Parathyroid adenoma (tissue), 2 donors: ENCODE results near the gene KIF5A.
A peak's percentile ranks its signal among the peaks of the same experiment; 100 is the strongest.

Experiments used
- H2AFZ ChIP-seq: fragments of 300-600 bp; sonication (generic); one replicate; pipeline ENCODE4 v1.7.0; 2017; ENCODE audit warnings: antibody characterized with exemption, mild to moderate bottlenecking
- H3K27ac ChIP-seq: fragments of 300-600 bp; sonication (generic); one replicate; pipeline ENCODE4 v1.7.0; 2017
- H3K27me3 ChIP-seq: fragments of 300-600 bp; sonication (generic); one replicate; pipeline ENCODE4 v1.7.0; 2017; ENCODE audit warnings: low read length; ENCODE audit not compliant: control insufficient read depth, insufficient read depth
- H3K36me3 ChIP-seq: fragments of 300-600 bp; sonication (generic); one replicate; pipeline ENCODE4 v1.7.0; 2017; ENCODE audit warnings: low read length; ENCODE audit not compliant: control insufficient read depth, insufficient read depth
- H3K4me1 ChIP-seq: fragments of 300-600 bp; sonication (generic); one replicate; pipeline ENCODE4 v1.7.0; 2017; ENCODE audit warnings: control low read depth
- H3K4me2 ChIP-seq: fragments of 300-600 bp; sonication (generic); one replicate; pipeline ENCODE4 v1.7.0; 2017; ENCODE audit warnings: low read length
- H3K4me3 ChIP-seq: fragments of 300-600 bp; sonication (generic); one replicate; pipeline ENCODE4 v1.7.0; 2017; ENCODE audit warnings: low read depth, low read length
- H3K79me2 ChIP-seq: fragments of 300-600 bp; sonication (generic); one replicate; pipeline ENCODE4 v1.7.0; 2017; ENCODE audit warnings: control low read depth
- H3K9ac ChIP-seq: fragments of 300-600 bp; sonication (generic); one replicate; pipeline ENCODE4 v1.7.0; 2017; ENCODE audit warnings: mild to moderate bottlenecking
- H3K9me3 ChIP-seq: fragments of 300-600 bp; sonication (generic); one replicate; pipeline ENCODE4 v1.7.0; 2017; ENCODE audit warnings: low read length; ENCODE audit not compliant: control insufficient read depth
- TF ChIP-seq, protein P1 (sequence below): fragments of 300-600 bp; sonication (generic); IDR thresholded peaks from one replicate; pipeline ENCODE4 v1.7.0; 2017; ENCODE audit warnings: antibody characterized with exemption, mild to moderate bottlenecking
- donor health status: primary hyperparathyroidism.

The KIF5A gene

DNA sequence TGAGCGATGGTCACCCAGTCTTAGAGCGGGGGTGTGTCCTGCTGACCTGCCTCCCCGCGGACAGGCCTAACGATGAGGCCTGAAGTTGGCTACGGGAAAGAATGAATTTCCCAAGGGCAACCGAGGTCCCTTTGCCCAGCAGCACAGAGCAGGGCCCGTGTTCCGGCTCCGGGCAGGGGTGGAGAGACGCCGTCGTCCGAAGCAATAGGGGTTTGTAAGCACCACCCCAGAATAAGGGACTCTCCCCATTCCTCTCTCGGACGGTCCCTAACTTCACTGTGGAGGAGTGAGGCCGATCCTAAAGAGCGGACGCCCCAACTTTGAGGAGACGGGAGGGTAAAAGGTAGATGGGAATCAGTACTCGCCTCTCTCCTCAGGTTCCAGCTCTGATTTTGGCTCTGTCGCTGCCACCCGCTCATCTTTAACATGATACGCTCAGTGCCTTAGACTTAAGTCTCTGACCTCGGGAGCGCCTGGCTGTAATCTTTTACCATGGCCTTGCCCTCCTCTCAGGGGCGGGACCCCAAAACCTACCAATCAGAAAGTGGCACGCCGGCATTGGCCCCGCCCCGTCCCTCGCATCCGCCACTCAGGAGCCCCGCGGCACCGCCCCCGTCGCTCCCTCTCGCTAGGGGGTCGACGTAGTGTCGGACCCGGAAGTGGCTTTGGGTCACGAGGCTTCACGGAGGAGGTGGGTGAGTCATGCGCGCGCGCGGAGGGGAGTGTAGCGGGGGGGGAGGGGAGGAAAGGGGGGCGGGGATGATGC, 29.6 kb upstream of the KIF5A start, which contains the start of gene DDIT3:
Gene DDIT3 (minus strand): TSS at position 462 of the 766 bp plus-strand sequence. CDS start 3,108 bp downstream, outside the sequence.
- Histone ChIP-seq H3K27me3 (no peaks in the 10 kb centered on the region), H3K27ac (peak within 1 kb of the TSS; percentile 99), H3K36me3 (no peaks in the 10 kb centered on the region), H3K4me3 (peak within 1 kb of the TSS; percentile 93), H3K9me3 (no peaks in the 10 kb centered on the region), H3K79me2 (peaks cover 23% of the 10 kb centered on the region), H3K4me2 (peak within 1 kb of the TSS; percentile 81), H3K9ac (peak within 1 kb of the TSS; percentile 98), H3K4me1 (peaks cover 39% of the 10 kb centered on the region), H2AFZ (peak within 1 kb of the TSS; percentile 91)
- TF ChIP-seq, protein P1, sequence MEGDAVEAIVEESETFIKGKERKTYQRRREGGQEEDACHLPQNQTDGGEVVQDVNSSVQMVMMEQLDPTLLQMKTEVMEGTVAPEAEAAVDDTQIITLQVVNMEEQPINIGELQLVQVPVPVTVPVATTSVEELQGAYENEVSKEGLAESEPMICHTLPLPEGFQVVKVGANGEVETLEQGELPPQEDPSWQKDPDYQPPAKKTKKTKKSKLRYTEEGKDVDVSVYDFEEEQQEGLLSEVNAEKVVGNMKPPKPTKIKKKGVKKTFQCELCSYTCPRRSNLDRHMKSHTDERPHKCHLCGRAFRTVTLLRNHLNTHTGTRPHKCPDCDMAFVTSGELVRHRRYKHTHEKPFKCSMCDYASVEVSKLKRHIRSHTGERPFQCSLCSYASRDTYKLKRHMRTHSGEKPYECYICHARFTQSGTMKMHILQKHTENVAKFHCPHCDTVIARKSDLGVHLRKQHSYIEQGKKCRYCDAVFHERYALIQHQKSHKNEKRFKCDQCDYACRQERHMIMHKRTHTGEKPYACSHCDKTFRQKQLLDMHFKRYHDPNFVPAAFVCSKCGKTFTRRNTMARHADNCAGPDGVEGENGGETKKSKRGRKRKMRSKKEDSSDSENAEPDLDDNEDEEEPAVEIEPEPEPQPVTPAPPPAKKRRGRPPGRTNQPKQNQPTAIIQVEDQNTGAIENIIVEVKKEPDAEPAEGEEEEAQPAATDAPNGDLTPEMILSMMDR: no peak

DNA sequence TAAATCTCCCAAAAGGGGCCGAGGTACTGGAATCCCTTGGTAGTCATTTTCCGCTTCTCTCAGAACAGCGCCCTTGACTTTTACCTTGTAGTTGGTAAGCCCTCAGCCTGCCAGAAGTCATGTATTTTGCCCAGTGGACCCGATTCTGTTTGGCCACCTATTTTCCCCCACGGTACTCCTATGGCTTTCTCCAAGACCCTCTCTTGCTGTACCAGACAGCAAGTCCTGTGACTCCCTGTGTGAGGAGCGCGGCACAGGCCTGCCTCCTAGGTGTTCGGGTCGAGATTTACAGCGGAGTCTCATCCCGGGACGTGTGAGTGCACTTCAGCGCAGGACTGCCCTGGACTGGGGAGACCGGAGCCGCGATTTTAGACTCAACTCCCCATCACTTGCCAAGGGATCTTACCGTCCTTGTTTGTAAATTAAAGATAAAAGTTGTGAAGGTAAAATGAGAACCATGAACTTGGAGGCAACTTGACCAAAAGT, 28.3 kb upstream of the KIF5A start:
- no peak overlapping the region for H3K9ac ChIP-seq
- peak overlapping the region; percentile 91 for H2AFZ ChIP-seq
- peaks cover 23% of the 10 kb centered on the region for H3K79me2 ChIP-seq
- H3K27ac ChIP-seq: peak overlapping the region; percentile 99
- H3K36me3 ChIP-seq: no peaks in the 10 kb centered on the region
- H3K4me1 ChIP-seq: peaks cover 39% of the 10 kb centered on the region
- peak overlapping the region; percentile 52 for H3K4me3 ChIP-seq
- no peaks in the 10 kb centered on the region for H3K27me3 ChIP-seq
- no peaks in the 10 kb centered on the region for H3K9me3 ChIP-seq
- TF ChIP-seq, protein P1: no peak
- H3K4me2 ChIP-seq: peak overlapping the region; percentile 57

DNA sequence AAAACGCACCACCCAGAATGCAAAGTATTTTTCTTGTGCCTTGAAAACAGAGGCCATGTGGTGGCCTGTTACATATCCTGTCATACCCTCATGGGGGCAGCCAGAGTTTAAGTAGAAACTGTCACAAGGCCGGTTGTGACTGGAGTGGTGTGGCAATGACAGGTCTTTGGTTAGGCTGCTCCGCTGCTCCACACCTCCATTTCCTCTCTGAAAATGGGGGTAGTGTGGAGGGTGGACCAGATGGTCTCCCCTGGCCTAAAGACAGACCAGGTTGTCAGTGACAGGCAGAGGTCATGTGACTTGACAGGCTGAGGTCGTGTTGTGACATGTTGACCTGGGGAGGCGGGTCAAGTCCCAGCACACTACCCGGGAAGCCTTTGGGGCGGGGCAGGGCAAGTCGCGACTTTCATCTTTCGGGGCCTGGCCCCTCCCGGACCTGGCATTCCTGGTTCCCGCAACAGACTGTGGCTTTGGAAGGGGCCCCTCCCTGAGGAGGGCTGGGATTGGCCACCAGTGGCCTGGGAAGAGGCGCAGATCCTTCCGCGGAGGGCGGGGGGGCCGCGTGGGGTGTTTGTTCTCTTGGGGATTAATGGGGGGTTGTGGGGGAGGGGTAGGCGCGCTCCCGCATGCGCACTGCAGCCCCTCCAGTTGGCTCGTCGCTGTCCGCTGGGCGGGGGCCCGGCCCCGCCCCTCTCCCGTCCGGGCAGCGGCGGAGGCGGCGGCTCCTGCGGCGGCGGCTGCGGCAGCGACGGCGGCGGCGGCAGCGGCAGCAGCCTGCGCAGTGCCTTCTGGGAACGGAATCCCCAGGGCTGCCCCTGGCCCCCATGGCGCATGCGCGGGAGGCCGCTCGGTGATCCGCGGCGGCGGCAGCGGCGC, 27.6 kb upstream of the KIF5A start, which contains the start of gene MBD6:
Gene MBD6 (plus strand): TSS at position 814 of the 876 bp plus-strand sequence. CDS start 1,480 bp downstream, outside the sequence.
- H3K36me3 ChIP-seq: no peaks in the 10 kb centered on the region
- no peaks in the 10 kb centered on the region for H3K27me3 ChIP-seq
- peak within 1 kb of the TSS; percentile 69 for H3K4me2 ChIP-seq
- H3K9ac ChIP-seq: peak within 1 kb of the TSS; percentile 31
- no peaks in the 10 kb centered on the region for H3K9me3 ChIP-seq
- TF ChIP-seq, protein P1: no peak
- peaks cover 23% of the 10 kb centered on the region for H3K79me2 ChIP-seq
- peak within 1 kb of the TSS; percentile 91 for H2AFZ ChIP-seq
- peak within 1 kb of the TSS; percentile 68 for H3K4me3 ChIP-seq
- H3K4me1 ChIP-seq: peaks cover 39% of the 10 kb centered on the region
- H3K27ac ChIP-seq: peak within 1 kb of the TSS; percentile 99

DNA sequence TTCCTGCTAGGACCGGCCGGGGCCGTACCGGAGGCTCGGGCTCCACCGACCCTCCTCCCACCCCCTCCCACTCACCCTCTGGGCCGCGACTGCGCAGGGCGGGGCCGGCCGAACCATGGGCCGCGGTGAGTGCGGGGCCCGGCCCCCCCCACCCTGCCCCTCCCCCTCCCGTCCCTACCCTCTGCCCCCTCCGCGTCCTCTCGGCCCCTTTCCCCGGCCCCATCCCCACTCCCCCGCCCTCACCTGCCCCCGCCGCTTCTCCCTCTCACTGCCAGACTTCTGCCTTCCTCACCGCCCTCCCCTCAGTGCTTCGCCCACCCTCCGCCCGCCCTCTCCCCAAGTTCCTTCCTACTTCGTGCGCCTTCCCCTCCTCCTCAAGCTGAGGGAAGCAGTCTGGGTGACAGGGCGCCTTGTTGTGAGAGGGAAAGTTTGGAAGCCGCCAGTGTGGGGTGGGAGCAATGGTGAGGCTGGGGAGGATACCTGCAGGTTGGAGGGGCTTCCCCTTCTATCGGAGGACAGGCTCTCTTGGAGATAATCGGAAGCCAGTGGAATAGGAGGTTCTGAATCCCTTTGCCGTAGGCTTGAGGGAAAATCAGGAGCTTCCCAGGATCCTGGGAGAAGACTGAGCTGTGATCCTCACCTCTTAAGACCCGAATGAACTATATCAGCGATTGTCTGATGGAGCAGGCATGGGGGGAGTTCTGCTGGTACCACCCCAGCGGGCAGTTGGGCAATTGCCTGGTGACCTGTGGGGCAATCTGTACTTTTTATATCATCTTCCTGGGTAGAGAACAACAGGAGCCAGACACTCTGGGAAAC, 26.7 kb upstream of the KIF5A start:
- Histone ChIP-seq H3K27ac (peak overlapping the region; percentile 99), H2AFZ (peak overlapping the region; percentile 79), H3K27me3 (no peaks in the 10 kb centered on the region), H3K4me2 (peak overlapping the region; percentile 69), H3K9me3 (no peaks in the 10 kb centered on the region), H3K36me3 (no peaks in the 10 kb centered on the region), H3K9ac (no peak overlapping the region), H3K79me2 (peaks cover 20% of the 10 kb centered on the region), H3K4me3 (peak overlapping the region; percentile 68), H3K4me1 (peaks cover 37% of the 10 kb centered on the region)
- TF ChIP-seq, protein P1: no peak
